ENCODE measurements around the gene RPS6KA2.

RPS6KA2 gene

GRCh38 chr6:166446146-166446545 is 180.9 kb downstream of the RPS6KA2 start:
- Histone ChIP-seq H3K36me3 (replicated peaks) (no peaks in the 10 kb centered on the region), H3K27me3 (replicated peaks) (no peaks in the 10 kb centered on the region), H3K27ac (no peak overlapping the region), H3K4me3 (ENCODE audit: low read depth, low read length) (no peak overlapping the region)
- TF ChIP-seq CTCF (IDR thresholded peaks at IDR 0.05; ENCODE audit: low read depth, low read length, missing control alignments), result no peak
- DNase-seq, result no peak
- in situ Hi-C loops (cut with HindIII; ENCODE audit: low pct_ligation_motif_present, low sequenced_read_pairs), result no loop called here

GRCh38 chr6:166444446-166444845 is 182.6 kb downstream of the RPS6KA2 start:
- no peak for TF ChIP-seq CTCF (IDR thresholded peaks at IDR 0.05; ENCODE audit: low read depth, low read length, missing control alignments)
- H3K36me3 ChIP-seq (replicated peaks), result no peaks in the 10 kb centered on the region
- no peak for DNase-seq
- H3K27me3 ChIP-seq (replicated peaks), result no peaks in the 10 kb centered on the region
- no peak overlapping the region for H3K27ac ChIP-seq
- in situ Hi-C loops (cut with HindIII; ENCODE audit: low pct_ligation_motif_present, low sequenced_read_pairs), result no loop called here
- no peak overlapping the region for H3K4me3 ChIP-seq (ENCODE audit: low read depth, low read length)

- TF ChIP-seq CTCF (IDR thresholded peaks at IDR 0.05; ENCODE audit: low read depth, low read length, missing control alignments), result no peak
- in situ Hi-C loops (cut with HindIII; ENCODE audit: low pct_ligation_motif_present, low sequenced_read_pairs), result no loop called here
- H3K36me3 ChIP-seq (replicated peaks), result no peaks in the 10 kb centered on the region
- H3K27me3 ChIP-seq (replicated peaks), result no peaks in the 10 kb centered on the region
- DNase-seq, result no peak
- no peak overlapping the region for H3K4me3 ChIP-seq (ENCODE audit: low read depth, low read length)
- H3K27ac ChIP-seq, result no peak overlapping the region
Measured at GRCh38 chr6:166443166-166443565, 183.9 kb downstream of the RPS6KA2 start.

DNA sequence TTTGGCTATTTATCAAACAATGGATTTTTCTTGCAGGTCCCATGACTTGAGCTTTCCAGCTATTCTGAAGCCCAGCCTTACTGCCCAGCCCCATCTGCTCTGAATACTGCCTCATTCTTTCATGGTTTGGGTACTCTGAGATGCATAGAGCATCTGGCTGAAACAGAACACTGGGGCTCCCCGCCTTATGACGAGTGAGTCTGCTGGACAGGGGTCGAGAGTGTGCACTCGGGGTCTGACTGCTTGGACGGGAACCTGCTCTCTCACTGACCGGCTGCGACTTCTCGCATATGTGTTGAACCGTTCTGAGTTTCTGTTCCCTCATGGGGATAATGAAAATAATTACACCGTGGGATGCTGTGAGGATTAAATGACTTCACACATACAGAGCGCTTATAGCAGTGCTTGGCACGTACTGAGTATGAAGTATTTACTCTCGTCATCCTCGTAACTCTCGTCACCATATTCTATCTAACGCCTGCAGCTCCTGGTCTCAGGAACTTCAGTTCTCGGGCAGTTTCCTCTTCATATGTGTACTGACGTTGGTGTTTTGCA is 184.8 kb downstream of the RPS6KA2 start:
- Histone ChIP-seq H3K36me3 (replicated peaks) (no peaks in the 10 kb centered on the region), H3K4me3 (ENCODE audit: low read depth, low read length) (no peak overlapping the region), H3K27me3 (replicated peaks) (no peaks in the 10 kb centered on the region), H3K27ac (no peak overlapping the region)
- no peak for DNase-seq
- TF ChIP-seq CTCF (IDR thresholded peaks at IDR 0.05; ENCODE audit: low read depth, low read length, missing control alignments), result no peak
- in situ Hi-C loops (cut with HindIII; ENCODE audit: low pct_ligation_motif_present, low sequenced_read_pairs), result no loop called here

DNA sequence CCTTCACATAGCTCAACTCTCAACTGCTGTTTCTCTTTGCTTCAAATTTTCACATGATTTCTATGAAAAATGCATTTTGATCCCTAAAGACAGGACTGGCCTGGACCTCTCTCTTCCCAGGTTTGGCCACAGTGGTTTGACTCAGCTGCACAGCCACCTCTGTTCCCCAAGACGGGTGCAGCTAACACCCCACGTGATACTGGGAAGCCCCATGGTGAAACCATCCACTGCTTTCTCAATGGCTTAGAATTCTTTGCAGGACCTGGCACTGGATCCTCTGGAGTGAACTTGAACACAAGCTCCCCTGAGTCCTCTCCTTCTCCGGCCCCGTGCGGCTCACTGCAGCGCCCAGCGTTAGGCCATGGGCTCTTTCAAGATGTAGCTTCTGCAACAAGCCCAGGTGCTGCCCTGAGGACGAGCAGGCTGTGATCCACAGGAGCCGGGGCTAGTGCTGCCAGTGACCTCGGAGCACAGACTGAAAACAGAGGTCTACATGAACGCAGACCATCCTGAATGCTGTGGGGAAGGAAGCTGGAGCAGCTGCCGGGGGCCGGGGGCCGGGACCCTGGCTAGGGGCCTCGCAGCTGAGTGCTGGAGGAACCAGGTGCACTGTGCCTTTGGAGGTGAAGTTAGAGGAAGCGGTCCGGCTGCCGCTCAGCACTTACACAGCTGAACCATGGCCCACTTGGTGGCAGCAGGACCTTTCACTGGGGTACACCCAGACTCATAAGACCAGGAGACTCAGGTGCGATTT is 185.5 kb downstream of the RPS6KA2 start:
- no peaks in the 10 kb centered on the region for H3K36me3 ChIP-seq (replicated peaks)

More for the DNA sequence above, 185.5 kb downstream of the RPS6KA2 start:
- DNase-seq, result no peak
- no peak for TF ChIP-seq CTCF (IDR thresholded peaks at IDR 0.05; ENCODE audit: low read depth, low read length, missing control alignments)
- H3K27ac ChIP-seq, result no peak overlapping the region
- in situ Hi-C loops (cut with HindIII; ENCODE audit: low pct_ligation_motif_present, low sequenced_read_pairs), result no loop called here
- H3K27me3 ChIP-seq (replicated peaks), result no peaks in the 10 kb centered on the region
- H3K4me3 ChIP-seq (ENCODE audit: low read depth, low read length), result no peak overlapping the region

Data from brain microvascular endothelial cell (primary cell).